Brain microvascular endothelial cell (primary cell): ENCODE data around the gene RAD54L.

Experiments
- DNase-seq: peaks from one replicate; pipeline ENCODE4 v3.0.0-alpha.2; 2020
- H3K27ac ChIP-seq: fragments of 250-450 bp; sonication (Bioruptor Pico); 2 replicates; pipeline ENCODE4 v1.5.1; 2020; ENCODE audit warnings: mild to moderate bottlenecking, moderate library complexity
- H3K27me3 ChIP-seq: fragments of 250-450 bp; sonication (Bioruptor Pico); replicated peaks from 2 replicates; pipeline ENCODE4 v1.5.1; 2020; ENCODE audit warnings: mild to moderate bottlenecking
- H3K36me3 ChIP-seq: fragments of 250-450 bp; sonication (Bioruptor Pico); replicated peaks from 2 replicates; pipeline ENCODE4 v1.5.1; 2020; ENCODE audit warnings: mild to moderate bottlenecking
- H3K4me3 ChIP-seq: 2 replicates; pipeline ENCODE4 v1.5.1; 2011; ENCODE audit warnings: low read depth, mild to moderate bottlenecking, control low read depth, low read length, moderate library complexity
- CTCF ChIP-seq: IDR thresholded peaks from 2 replicates; pipeline ENCODE4 v1.5.1; 2011; ENCODE audit warnings: low read depth, mild to moderate bottlenecking, moderate library complexity, low read length, control low read depth, inconsistent platforms; ENCODE audit errors: missing control alignments
- in situ Hi-C: cut with HindIII; loops from 2 replicates; pipeline ENCODE4 v1.10.0; 2017; ENCODE audit warnings: low sequenced_read_pairs, low pct_ligation_motif_present

The RAD54L gene

GRCh38 chr1:46278807-46279206 lies 31.2 kb downstream of the RAD54L start:
- H3K36me3 ChIP-seq, result peaks cover 34% of the 10 kb centered on the region
- H3K27ac ChIP-seq, result no peak overlapping the region
- no peak overlapping the region for H3K4me3 ChIP-seq
- no peaks in the 10 kb centered on the region for H3K27me3 ChIP-seq
- DNase-seq, result no peak
- TF ChIP-seq CTCF, result no peak
- in situ Hi-C loops, result no loop called here

- DNase-seq, result no peak
- no peak for TF ChIP-seq CTCF
- Histone ChIP-seq H3K36me3 (peaks cover 41% of the 10 kb centered on the region), H3K4me3 (no peak overlapping the region), H3K27me3 (no peaks in the 10 kb centered on the region), H3K27ac (no peak overlapping the region)
- in situ Hi-C loops, result no loop called here
Measured at GRCh38 chr1:46280092-46280491, 32.5 kb downstream of the RAD54L start.

- Histone ChIP-seq H3K36me3 (peaks cover 51% of the 10 kb centered on the region), H3K27me3 (no peaks in the 10 kb centered on the region), H3K27ac (no peak overlapping the region), H3K4me3 (no peak overlapping the region)
- in situ Hi-C loops, result no loop called here
- TF ChIP-seq CTCF, result no peak
- DNase-seq, result no peak
Measured at GRCh38 chr1:46281021-46281420, 33.5 kb downstream of the RAD54L start.

DNA sequence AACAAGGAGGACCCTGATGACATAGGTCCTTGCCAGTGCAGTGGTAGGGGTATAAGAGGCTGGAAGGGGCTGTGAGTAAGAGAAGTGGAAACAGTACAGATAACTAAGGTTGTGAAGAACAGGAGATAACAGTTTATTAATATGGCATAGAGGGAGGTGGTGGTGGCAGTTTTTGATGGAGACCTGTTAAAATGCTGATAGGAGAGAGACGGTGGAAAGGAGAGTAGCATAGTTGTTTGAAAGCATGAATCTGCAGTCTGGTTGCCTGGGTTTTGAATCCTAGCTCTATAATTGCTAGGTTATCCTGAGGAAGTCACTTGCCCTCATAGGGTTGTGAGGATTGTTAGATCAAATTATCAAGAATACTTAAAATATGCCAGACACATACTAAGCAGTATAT lies 36.5 kb downstream of the RAD54L start:
- Histone ChIP-seq H3K4me3 (no peak overlapping the region), H3K27me3 (no peaks in the 10 kb centered on the region), H3K36me3 (peaks cover 49% of the 10 kb centered on the region), H3K27ac (no peak overlapping the region)
- no peak for TF ChIP-seq CTCF
- no peak for DNase-seq
- in situ Hi-C loops, result no loop called here

- Histone ChIP-seq H3K27me3 (no peaks in the 10 kb centered on the region), H3K36me3 (peaks cover 50% of the 10 kb centered on the region), H3K4me3 (no peak overlapping the region), H3K27ac (no peak overlapping the region)
- TF ChIP-seq CTCF, result no peak
- in situ Hi-C loops, result no loop called here
- no peak for DNase-seq
Measured at GRCh38 chr1:46284597-46285564, 37.3 kb downstream of the RAD54L start.
